Measurements from ENCODE around the gene RPGRIP1. TPM values are rescaled to one million over a fixed set of nuclear protein-coding genes. Genes with fewer than 3 reads are reported as not detected.
"Not testable (repeated sequence)": the region's sequence is repeated elsewhere in the genome, so short reads cannot be mapped to it uniquely, and the experiment has no call there.

The RPGRIP1 gene
- total RNA-seq, 2 experiments from 2014 or later: not detected

DNA sequence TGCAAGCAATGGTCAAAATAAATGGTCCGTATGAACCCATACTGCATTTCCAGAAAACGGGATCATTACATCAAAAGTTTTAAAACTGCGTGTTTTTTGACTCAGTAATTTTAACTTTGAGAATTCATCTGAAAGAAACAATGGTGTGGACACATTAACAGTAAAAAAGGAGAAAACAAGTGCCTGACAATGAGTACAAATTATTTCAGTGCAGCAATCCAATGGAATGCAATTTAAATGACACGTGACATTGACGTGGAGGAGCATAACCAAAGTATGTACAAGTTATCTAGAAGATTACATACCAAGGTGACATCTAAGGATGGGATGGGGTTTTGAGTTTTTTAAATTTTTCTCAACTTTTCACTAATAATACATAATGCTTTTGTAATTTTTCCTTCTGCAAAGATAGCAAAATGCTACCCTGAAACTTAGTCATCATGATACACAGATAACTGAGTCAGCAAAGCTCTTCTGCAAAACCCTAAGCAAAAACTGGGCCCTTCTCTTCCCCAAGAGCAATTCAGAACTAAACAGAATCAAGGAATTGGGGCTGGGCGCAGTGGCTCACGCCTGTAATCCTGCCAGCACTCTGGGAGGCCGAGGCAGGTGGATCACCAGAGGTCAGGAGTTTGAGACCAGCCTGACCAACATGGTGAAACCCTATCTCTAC is 31.0 kb upstream of the RPGRIP1 start:
- Mint-ChIP-seq H3K27me3 (no peaks in the 10 kb centered on the region), H3K4me3 (no peak overlapping the region), H3K27ac (no peak overlapping the region), H3K9me3 (no peaks in the 10 kb centered on the region), H3K36me3 (ENCODE audit: low read depth) (peaks cover 68% of the 10 kb centered on the region), H3K4me1 (peaks cover 50% of the 10 kb centered on the region)
- POLR2A ChIA-PET: interaction anchor here (0.7 kb wide), 1 partner anchor 9 kb away, joined by 3 read pairs; no protein-coding TSS in a partner anchor
- no peak for DNase-seq
- CTCF ChIA-PET: no interaction called here

- Mint-ChIP-seq H3K27ac (no peak overlapping the region), H3K4me3 (no peak overlapping the region), H3K36me3 (ENCODE audit: low read depth) (peaks cover 76% of the 10 kb centered on the region), H3K27me3 (no peaks in the 10 kb centered on the region), H3K9me3 (no peaks in the 10 kb centered on the region), H3K4me1 (peaks cover 53% of the 10 kb centered on the region)
- POLR2A ChIA-PET: no interaction called here
- no peak for DNase-seq
- CTCF ChIA-PET: no interaction called here
Observed at GRCh38 chr14:21251215-21251614, 28.7 kb upstream of the RPGRIP1 start.

DNA sequence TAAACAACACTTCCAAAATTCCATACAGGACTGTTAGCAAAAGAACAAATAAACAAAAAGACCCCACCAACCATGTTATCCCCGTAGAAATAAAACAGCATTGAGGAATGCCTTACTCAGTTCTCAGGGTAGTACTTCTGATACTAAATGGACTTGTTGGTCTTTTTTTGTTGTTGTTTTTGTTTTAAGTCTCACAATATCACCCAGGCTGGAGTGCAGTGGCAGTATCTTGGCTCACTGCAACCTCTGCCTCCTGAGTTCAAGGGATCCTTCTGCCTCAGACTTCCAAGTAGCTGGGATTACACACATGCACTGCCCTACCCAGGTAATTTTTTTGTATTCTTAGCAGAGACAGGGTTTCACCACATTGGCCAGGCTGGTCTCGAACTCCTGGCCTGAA is 27.7 kb upstream of the RPGRIP1 start:
- peaks cover 75% of the 10 kb centered on the region for H3K36me3 Mint-ChIP-seq (ENCODE audit: low read depth)
- H3K27ac Mint-ChIP-seq: no peak overlapping the region
- POLR2A ChIA-PET: no interaction called here
- DNase-seq: no peak
- no peaks in the 10 kb centered on the region for H3K9me3 Mint-ChIP-seq
- H3K4me1 Mint-ChIP-seq: peaks cover 56% of the 10 kb centered on the region
- no peaks in the 10 kb centered on the region for H3K27me3 Mint-ChIP-seq
- CTCF ChIA-PET: no interaction called here
- no peak overlapping the region for H3K4me3 Mint-ChIP-seq

- Mint-ChIP-seq H3K4me1 (peaks cover 59% of the 10 kb centered on the region), H3K27ac (peak overlapping the region; percentile 69), H3K9me3 (no peaks in the 10 kb centered on the region), H3K36me3 (ENCODE audit: low read depth) (peaks cover 75% of the 10 kb centered on the region), H3K27me3 (no peaks in the 10 kb centered on the region), H3K4me3 (no peak overlapping the region)
- ChIA-PET POLR2A (interaction anchor here (0.6 kb wide), 1 partner anchor 63 kb away, joined by 5 read pairs; no protein-coding TSS in a partner anchor), CTCF (interaction anchor here (0.7 to 2.7 kb wide), 6 partner anchors 8 to 151 kb away, joined by 3 to 14 read pairs (median 3); no protein-coding TSS in a partner anchor)
- no peak for DNase-seq
Observed at GRCh38 chr14:21255385-21256101, 24.3 kb upstream of the RPGRIP1 start.

DNA sequence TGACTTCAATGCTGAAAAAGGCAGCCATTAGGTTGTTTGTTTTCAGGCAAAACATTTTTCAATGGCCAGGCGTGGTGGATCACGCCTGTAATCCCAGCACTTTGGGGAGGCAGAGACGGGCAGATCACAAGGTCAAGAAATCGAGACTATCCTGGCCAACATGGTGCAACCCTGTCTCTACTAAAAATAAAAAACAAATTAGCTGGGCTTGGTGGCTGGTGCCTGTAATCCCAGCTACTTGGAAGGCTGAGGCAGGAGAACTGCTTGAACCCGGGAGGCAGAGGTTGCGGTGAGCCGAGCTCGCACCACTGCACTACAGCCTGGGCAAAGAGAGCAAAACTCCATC is 23.8 kb upstream of the RPGRIP1 start:
- CTCF ChIA-PET: interaction anchor here (0.7 to 1.4 kb wide), 7 partner anchors 7 to 152 kb away, joined by 3 to 5 read pairs (median 3); no protein-coding TSS in a partner anchor
- H3K36me3 Mint-ChIP-seq (ENCODE audit: low read depth): peaks cover 71% of the 10 kb centered on the region
- H3K4me3 Mint-ChIP-seq, H3K27me3 Mint-ChIP-seq, POLR2A ChIA-PET, DNase-seq, H3K9me3 Mint-ChIP-seq: not testable (repeated sequence)
- peaks cover 58% of the 10 kb centered on the region for H3K4me1 Mint-ChIP-seq
- H3K27ac Mint-ChIP-seq: peak overlapping the region; percentile 69

GRCh38 chr14:21256539-21257393 is 23.1 kb upstream of the RPGRIP1 start:
- Mint-ChIP-seq H3K9me3 (no peaks in the 10 kb centered on the region), H3K27me3 (no peaks in the 10 kb centered on the region), H3K4me1 (peaks cover 59% of the 10 kb centered on the region), H3K36me3 (ENCODE audit: low read depth) (peaks cover 70% of the 10 kb centered on the region), H3K27ac (peak overlapping the region; percentile 25), H3K4me3 (peak overlapping the region; percentile 1)
- CTCF ChIA-PET: interaction anchor here (0.7 to 1.0 kb wide), 8 partner anchors 8 to 152 kb away, joined by 3 to 5 read pairs (median 3); no protein-coding TSS in a partner anchor
- DNase-seq: no peak
- POLR2A ChIA-PET: no interaction called here

- DNase-seq: no peak
- H3K9me3 Mint-ChIP-seq: no peaks in the 10 kb centered on the region
- peaks cover 59% of the 10 kb centered on the region for H3K4me1 Mint-ChIP-seq
- ChIA-PET POLR2A (interaction anchor here (0.6 kb wide), 1 partner anchor 9 kb away, joined by 3 read pairs; no protein-coding TSS in a partner anchor), CTCF (interaction anchor here (0.9 to 1.0 kb wide), 3 partner anchors 10 to 27 kb away, joined by 3 to 4 read pairs (median 4); no protein-coding TSS in a partner anchor)
- H3K36me3 Mint-ChIP-seq (ENCODE audit: low read depth): peaks cover 71% of the 10 kb centered on the region
- H3K27ac Mint-ChIP-seq: peak overlapping the region; percentile 25
- peak overlapping the region; percentile 4 for H3K4me3 Mint-ChIP-seq
- H3K27me3 Mint-ChIP-seq: no peaks in the 10 kb centered on the region
Observed at GRCh38 chr14:21257394-21257909, 22.4 kb upstream of the RPGRIP1 start.

GRCh38 chr14:21258005-21258888 is 21.6 kb upstream of the RPGRIP1 start:
- H3K4me3 Mint-ChIP-seq: no peak overlapping the region
- ChIA-PET CTCF (interaction anchor here (0.9 to 1.0 kb wide), 3 partner anchors 11 to 28 kb away, joined by 3 to 4 read pairs (median 4); no protein-coding TSS in a partner anchor), POLR2A (interaction anchor here (0.6 kb wide), 1 partner anchor 9 kb away, joined by 3 read pairs; no protein-coding TSS in a partner anchor)
- no peaks in the 10 kb centered on the region for H3K27me3 Mint-ChIP-seq
- no peak for DNase-seq
- peaks cover 72% of the 10 kb centered on the region for H3K36me3 Mint-ChIP-seq (ENCODE audit: low read depth)
- peaks cover 67% of the 10 kb centered on the region for H3K4me1 Mint-ChIP-seq
- no peaks in the 10 kb centered on the region for H3K9me3 Mint-ChIP-seq
- no peak overlapping the region for H3K27ac Mint-ChIP-seq

DNA sequence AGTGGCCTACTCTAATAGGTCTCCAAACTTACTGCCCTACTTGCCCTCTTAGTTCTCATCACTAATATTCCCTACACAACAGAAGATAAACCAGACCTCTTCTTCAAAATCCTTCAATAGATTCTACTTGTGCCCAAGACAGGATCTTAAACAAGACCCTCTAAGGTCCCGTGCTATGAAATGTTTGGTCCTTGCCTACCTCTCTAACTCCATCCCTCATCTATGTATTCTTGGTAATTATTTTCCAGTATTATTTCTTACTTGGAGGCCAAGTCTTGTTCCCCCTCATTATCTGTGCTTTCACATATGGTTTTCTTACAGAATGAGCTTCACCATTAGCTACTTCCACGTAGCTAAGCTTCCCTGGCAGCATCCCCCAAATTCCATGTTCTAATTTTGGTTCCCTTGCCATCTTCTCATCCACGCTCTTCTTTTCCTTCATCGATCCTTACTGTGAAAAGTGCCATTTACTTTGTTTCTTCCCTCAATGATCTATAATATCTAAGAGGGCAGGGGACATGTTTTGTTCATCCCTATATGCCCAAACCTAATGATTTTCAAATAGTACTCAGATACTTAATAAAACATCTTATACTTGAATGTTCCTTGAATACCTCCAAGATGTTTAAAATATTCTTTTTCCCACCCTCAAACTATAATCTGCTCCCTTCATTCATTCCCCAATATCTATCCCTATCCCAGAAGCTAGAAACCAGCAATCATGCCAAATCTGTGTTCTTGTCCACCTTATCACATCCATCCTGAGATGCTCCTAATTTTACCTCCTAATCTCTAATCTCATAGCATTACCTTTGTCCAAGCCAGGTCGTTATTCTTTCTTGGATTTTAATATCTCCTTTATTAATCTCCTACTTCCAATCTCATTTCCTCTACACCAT is 20.7 kb upstream of the RPGRIP1 start:
- Mint-ChIP-seq H3K4me3 (no peak overlapping the region), H3K27ac (no peak overlapping the region), H3K27me3 (no peaks in the 10 kb centered on the region), H3K36me3 (ENCODE audit: low read depth) (peaks cover 75% of the 10 kb centered on the region), H3K9me3 (no peaks in the 10 kb centered on the region), H3K4me1 (peaks cover 71% of the 10 kb centered on the region)
- no peak for DNase-seq
- ChIA-PET POLR2A (interaction anchor here (0.7 kb wide), 1 partner anchor 125 kb away, joined by 4 read pairs; no protein-coding TSS in a partner anchor), CTCF (no interaction called here)

DNA sequence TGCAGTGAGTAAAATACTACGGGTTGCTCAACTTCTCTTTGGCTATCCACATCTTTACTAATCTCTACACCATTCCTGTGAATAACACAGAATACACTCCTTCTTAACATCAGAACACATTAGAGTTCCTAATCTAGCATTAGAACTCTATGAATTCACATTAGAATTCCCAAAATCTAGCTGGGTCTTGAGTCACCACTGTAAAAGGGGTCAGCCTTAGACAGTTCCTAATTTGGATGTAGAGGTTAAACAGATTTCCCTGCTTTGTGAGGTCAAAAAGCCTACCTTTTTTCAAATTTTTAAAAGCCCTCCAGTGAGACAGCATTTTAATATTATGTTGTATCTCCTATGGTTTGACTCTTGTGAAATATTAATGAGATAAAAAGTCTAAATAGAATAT is 18.1 kb upstream of the RPGRIP1 start:
- H3K4me3 Mint-ChIP-seq: no peak overlapping the region
- POLR2A ChIA-PET: no interaction called here
- no peaks in the 10 kb centered on the region for H3K9me3 Mint-ChIP-seq
- CTCF ChIA-PET: interaction anchor here (1.0 to 1.4 kb wide), 2 partner anchors 8 to 31 kb away, joined by 3 to 4 read pairs; no protein-coding TSS in a partner anchor
- H3K27me3 Mint-ChIP-seq: no peaks in the 10 kb centered on the region
- peaks cover 85% of the 10 kb centered on the region for H3K36me3 Mint-ChIP-seq (ENCODE audit: low read depth)
- H3K4me1 Mint-ChIP-seq: peaks cover 81% of the 10 kb centered on the region
- H3K27ac Mint-ChIP-seq: no peak overlapping the region
- DNase-seq: no peak

GRCh38 chr14:21262410-21262809 is 17.5 kb upstream of the RPGRIP1 start:
- DNase-seq: no peak
- CTCF ChIA-PET: interaction anchor here (1.0 to 1.4 kb wide), 2 partner anchors 8 to 32 kb away, joined by 3 to 4 read pairs; no protein-coding TSS in a partner anchor
- no peaks in the 10 kb centered on the region for H3K27me3 Mint-ChIP-seq
- peaks cover 79% of the 10 kb centered on the region for H3K4me1 Mint-ChIP-seq
- H3K4me3 Mint-ChIP-seq: peak overlapping the region; percentile 51
- peaks cover 84% of the 10 kb centered on the region for H3K36me3 Mint-ChIP-seq (ENCODE audit: low read depth)
- POLR2A ChIA-PET: no interaction called here
- H3K27ac Mint-ChIP-seq: peak overlapping the region; percentile 41
- H3K9me3 Mint-ChIP-seq: no peaks in the 10 kb centered on the region
